HAP-1 (cell line): ENCODE measurements around the gene TMEM37.

Source experiments
- DNase-seq, 2 experiments: peaks; one replicate each; pipeline ENCODE4 v3.0.0-alpha.2; 2016 to 2020; ENCODE audit warnings: low spot score in 2 of 2
- H3K27me3 ChIP-seq: fragments of 250-450 bp; sonication (Bioruptor Pico); 2 replicates; pipeline ENCODE4 v1.5.1; 2020; ENCODE audit warnings: low read depth, mild to moderate bottlenecking, moderate library complexity
- H3K36me3 ChIP-seq: fragments of 250-450 bp; sonication (Bioruptor Pico); replicated peaks from 2 replicates; pipeline ENCODE4 v1.5.1; 2020; ENCODE audit warnings: mild to moderate bottlenecking
- H3K4me1 ChIP-seq: fragments of 250-450 bp; sonication (Bioruptor Pico); 2 replicates; pipeline ENCODE4 v1.5.1; 2020; ENCODE audit warnings: mild to moderate bottlenecking
- H3K4me3 ChIP-seq: fragments of 250-450 bp; sonication (Bioruptor Pico); 2 replicates; pipeline ENCODE4 v1.5.1; 2020; ENCODE audit warnings: mild to moderate bottlenecking, moderate library complexity
- H3K9me3 ChIP-seq: fragments of 250-450 bp; sonication (Bioruptor Pico); 2 replicates; pipeline ENCODE4 v1.5.1; 2020; ENCODE audit warnings: mild to moderate bottlenecking, moderate library complexity
- in situ Hi-C: fragments of 300-500 bp; cut with MboI; formaldehyde crosslinking; loops from 3 replicates; pipeline ENCODE4 v1.14.3; 2020; ENCODE audit warnings: low sequenced_read_pairs, inconsistent platforms, mixed read lengths

The TMEM37 gene

DNA sequence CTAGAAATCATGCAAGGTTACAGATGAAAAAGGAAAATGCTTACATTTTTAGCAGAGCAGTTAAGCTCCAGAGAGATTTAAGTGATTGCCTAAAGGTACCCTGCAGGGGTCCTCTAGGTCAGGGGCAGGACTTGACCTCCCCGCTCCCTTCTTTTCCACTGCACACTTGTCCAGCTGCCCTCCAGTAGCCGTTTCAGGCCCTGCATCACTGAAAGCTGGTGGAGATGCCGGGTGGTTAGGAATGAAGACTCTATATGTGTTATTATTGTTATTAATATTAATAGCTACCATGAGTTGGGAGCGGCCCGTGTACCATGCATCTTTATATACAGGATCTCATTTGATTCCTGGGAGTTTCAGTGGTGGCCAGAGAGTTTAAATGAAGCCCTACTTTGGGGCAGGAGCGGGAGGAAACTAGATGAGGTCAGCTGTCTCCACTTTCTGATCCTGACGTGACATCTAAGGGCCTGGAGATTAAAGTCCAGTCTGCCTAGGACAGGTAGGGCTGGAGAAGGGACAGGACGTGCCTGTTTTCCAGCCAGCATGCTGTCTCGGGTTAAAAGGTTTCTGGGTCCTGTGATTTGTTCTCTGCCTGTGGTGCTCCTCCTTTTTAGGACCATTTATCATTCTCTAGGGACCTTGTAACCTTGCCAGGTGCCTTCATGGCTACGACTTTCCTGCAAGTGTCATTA is 2.1 kb downstream of the TMEM37 start:
- Histone ChIP-seq H3K4me3 (no peak overlapping the region), H3K4me1 (peaks cover 12% of the 10 kb centered on the region), H3K9me3 (no peaks in the 10 kb centered on the region), H3K36me3 (no peaks in the 10 kb centered on the region), H3K27me3 (no peaks in the 10 kb centered on the region)
- no peak for DNase-seq
- in situ Hi-C loops, result no loop called here

DNA sequence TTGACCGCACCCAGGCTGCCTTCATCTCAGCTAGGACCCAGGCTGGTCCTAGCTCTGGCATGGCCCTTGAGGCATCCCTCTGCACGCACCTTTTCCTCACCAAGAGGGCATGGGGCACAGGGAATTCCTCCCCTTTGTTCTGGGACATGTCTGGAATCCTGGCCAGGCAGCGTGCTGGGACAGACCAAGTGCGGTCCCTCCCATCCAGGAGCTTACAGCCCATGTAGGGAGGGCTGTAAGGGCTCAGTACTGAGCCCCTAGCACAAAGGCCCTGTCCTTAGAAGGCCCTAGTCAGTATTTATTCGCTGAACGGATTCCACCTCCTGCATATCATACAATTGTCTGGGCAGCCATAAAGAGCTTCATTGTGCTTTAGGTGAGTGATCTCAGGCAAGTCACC is 3.0 kb downstream of the TMEM37 start:
- Histone ChIP-seq H3K9me3 (no peaks in the 10 kb centered on the region), H3K27me3 (no peaks in the 10 kb centered on the region), H3K36me3 (no peaks in the 10 kb centered on the region), H3K4me3 (no peak overlapping the region), H3K4me1 (peaks cover 7% of the 10 kb centered on the region)
- DNase-seq, result no peak
- in situ Hi-C loops, result no loop called here

DNA sequence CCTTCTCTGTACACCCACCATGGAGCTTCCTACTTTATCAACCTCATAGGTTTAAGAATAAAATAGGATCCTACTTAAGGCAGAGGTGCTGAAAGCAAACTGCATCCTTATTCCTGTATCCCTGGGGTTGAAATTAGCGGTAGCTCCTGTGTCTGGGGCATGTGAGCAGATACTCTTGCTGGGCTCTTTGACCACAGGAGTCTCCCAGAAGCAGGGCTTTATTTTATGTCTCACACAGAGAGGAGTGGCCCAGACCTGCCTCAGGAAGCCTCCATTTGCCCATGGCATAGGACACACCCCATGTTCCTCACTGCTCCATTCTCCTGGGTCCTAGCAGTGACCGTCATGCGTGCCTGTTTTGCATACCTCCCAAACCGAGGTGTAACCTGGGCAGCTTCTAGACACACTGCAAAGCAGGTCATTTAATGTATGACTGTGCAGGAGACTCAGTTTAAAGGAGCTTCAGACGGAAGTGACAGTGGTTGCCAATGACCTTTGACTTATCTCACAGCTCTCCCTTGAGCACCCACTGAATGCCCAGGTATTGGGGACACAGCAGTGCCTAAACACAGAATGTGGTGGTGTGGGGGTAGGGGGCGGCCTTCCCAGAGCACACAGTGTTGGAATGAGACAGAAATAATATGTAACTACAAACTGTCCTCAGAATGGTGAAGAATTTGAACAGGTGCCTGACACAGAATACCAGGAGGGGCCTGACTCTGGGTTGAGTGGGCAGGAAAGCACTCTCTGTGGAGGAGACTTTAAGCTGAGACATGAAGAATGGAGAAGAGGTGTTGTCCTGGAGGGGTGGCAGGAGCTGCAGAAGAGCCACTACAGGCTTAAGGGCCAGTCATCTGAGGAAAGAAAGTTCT is 3.7 kb downstream of the TMEM37 start:
- DNase-seq, result no peak
- Histone ChIP-seq H3K9me3 (no peaks in the 10 kb centered on the region), H3K27me3 (no peaks in the 10 kb centered on the region), H3K4me3 (no peak overlapping the region), H3K4me1 (peaks cover 7% of the 10 kb centered on the region), H3K36me3 (no peaks in the 10 kb centered on the region)
- in situ Hi-C loops, result no loop called here

DNA sequence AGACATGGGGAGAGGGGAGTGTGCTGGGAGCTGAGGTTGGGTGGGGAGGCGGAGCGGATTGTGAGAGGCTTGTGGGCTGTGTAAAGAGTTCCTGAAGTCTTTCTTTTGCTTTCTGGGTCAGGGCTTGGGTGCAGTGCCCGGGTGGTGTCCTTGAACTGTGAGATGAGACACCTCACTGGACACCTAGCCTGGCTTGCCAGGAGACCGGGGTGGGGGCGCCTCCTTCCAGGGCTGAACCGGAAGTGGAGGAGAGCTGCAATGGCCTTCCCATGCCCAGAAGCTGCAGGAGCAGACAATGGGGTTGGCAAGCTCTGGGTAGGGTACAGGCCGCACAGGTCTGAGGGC is 4.3 kb downstream of the TMEM37 start:
- no peaks in the 10 kb centered on the region for H3K27me3 ChIP-seq
- DNase-seq, result no peak
- peaks cover 5% of the 10 kb centered on the region for H3K4me1 ChIP-seq
- no peaks in the 10 kb centered on the region for H3K9me3 ChIP-seq
- no peak overlapping the region for H3K4me3 ChIP-seq
- H3K36me3 ChIP-seq, result no peaks in the 10 kb centered on the region
- in situ Hi-C loops, result no loop called here

DNA sequence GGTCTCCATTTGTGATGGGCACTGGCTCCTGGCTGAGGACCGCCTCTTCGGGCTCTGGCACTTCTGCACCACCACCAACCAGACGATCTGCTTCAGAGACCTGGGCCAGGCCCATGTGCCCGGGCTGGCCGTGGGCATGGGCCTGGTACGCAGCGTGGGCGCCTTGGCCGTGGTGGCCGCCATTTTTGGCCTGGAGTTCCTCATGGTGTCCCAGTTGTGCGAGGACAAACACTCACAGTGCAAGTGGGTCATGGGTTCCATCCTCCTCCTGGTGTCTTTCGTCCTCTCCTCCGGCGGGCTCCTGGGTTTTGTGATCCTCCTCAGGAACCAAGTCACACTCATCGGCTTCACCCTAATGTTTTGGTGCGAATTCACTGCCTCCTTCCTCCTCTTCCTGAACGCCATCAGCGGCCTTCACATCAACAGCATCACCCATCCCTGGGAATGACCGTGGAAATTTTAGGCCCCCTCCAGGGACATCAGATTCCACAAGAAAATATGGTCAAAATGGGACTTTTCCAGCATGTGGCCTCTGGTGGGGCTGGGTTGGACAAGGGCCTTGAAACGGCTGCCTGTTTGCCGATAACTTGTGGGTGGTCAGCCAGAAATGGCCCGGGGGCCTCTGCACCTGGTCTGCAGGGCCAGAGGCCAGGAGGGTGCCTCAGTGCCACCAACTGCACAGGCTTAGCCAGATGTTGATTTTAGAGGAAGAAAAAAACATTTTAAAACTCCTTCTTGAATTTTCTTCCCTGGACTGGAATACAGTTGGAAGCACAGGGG is 5.5 kb downstream of the TMEM37 start:
- H3K9me3 ChIP-seq, result no peaks in the 10 kb centered on the region
- in situ Hi-C loops, result no loop called here
- no peak for DNase-seq
- no peak overlapping the region for H3K4me3 ChIP-seq
- H3K36me3 ChIP-seq, result no peaks in the 10 kb centered on the region
- no peaks in the 10 kb centered on the region for H3K27me3 ChIP-seq
- H3K4me1 ChIP-seq, result no peaks in the 10 kb centered on the region; the same call in 1 of the 2 replicates

DNA sequence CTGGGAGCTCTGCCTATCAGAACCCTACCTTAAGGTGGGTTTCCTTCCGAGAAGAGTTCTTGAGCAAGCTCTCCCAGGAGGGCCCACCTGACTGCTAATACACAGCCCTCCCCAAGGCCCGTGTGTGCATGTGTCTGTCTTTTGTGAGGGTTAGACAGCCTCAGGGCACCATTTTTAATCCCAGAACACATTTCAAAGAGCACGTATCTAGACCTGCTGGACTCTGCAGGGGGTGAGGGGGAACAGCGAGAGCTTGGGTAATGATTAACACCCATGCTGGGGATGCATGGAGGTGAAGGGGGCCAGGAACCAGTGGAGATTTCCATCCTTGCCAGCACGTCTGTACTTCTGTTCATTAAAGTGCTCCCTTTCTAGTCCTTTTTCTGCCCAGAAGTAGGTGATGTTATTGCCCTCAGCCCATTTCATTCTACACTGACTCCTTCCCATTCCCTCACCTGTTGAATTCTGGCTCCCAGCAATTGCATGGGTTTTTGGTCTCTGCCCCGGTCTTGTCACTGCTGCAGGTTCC is 6.5 kb downstream of the TMEM37 start:
- in situ Hi-C loops, result no loop called here
- no peaks in the 10 kb centered on the region for H3K9me3 ChIP-seq
- no peak overlapping the region for H3K4me3 ChIP-seq
- no peak for DNase-seq
- H3K36me3 ChIP-seq, result no peaks in the 10 kb centered on the region
- H3K27me3 ChIP-seq, result no peaks in the 10 kb centered on the region
- H3K4me1 ChIP-seq, result no peaks in the 10 kb centered on the region; the same call in 1 of the 2 replicates

DNA sequence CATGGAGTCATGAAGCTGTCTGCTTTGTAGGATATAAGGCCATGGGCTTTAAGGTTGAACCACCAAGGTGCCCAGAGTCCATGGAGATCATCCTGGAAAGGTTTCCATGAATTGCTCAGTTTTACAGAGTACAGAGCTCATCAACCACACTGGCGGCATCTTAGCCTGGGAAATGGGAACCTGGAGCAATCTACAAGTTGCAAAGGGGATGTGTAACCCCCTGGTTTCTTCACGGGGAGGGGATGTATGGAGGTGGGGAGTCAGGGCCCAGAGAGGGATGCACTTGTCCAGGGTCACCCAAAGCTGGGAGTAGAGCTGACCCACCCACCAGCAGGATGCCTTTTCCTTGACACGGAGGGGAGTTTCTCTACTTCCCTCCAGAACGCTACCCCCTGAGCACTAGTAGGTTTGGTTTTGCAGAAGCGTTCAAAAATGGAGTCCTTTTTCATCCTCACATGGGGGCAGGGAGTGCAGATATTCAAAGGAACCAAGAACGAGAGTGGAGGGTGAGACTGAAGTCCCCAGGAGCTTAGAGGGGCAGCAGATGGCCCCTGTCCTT is 7.2 kb downstream of the TMEM37 start:
- Histone ChIP-seq H3K9me3 (no peaks in the 10 kb centered on the region), H3K4me3 (no peak overlapping the region), H3K4me1 (no peaks in the 10 kb centered on the region; the same call in 1 of the 2 replicates), H3K36me3 (no peaks in the 10 kb centered on the region), H3K27me3 (no peaks in the 10 kb centered on the region)
- in situ Hi-C loops, result no loop called here
- DNase-seq, result no peak

DNA sequence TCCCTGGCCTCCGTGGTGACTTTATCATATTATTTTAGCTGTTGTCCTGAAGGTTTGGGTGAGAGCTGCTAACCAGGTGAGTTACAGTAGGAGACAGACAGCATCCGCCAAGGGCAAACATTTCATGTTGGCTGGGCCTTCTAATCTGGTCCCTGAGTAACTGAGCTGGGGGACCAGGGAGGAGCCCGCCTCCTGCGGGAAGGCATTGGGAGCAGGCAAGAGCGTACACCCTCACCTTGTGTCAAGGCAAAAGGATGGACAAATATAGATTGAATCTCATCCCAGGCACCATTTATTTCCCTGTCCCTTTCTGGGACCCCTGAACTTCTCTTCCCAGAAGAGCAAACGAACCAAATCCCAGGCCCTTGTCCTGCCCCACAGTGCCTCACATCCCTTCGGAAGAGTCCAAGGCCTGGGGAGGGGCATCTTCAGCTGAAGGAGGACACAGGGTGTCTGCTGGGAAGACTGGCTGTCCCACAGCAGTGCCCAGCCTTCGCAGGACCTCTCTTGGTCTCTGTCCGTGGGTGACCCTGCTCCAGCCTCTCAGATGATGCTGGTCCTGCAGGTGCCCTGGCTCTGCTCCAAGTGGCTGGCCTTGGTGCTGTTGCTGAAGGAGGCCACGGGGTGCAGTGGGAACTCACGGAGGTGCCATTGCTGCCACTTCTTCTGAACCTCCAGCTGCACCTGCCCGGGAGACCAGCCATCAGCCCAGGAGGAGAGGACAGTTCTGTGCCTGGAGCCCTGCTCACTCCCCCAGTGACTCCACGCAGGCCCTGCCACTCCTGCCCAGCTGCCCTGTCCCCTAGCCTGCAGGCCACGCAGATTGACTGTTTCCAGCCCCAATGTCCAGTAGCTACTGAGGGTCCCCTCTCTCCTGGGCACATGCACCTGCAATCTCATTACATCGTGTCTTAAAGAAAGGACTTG is 8.2 kb downstream of the TMEM37 start:
- no peak overlapping the region for H3K4me3 ChIP-seq
- no peak for DNase-seq
- in situ Hi-C loops, result no loop called here
- H3K36me3 ChIP-seq, result no peaks in the 10 kb centered on the region
- H3K9me3 ChIP-seq, result no peaks in the 10 kb centered on the region
- H3K4me1 ChIP-seq, result no peaks in the 10 kb centered on the region; the same call in 1 of the 2 replicates
- no peaks in the 10 kb centered on the region for H3K27me3 ChIP-seq

DNA sequence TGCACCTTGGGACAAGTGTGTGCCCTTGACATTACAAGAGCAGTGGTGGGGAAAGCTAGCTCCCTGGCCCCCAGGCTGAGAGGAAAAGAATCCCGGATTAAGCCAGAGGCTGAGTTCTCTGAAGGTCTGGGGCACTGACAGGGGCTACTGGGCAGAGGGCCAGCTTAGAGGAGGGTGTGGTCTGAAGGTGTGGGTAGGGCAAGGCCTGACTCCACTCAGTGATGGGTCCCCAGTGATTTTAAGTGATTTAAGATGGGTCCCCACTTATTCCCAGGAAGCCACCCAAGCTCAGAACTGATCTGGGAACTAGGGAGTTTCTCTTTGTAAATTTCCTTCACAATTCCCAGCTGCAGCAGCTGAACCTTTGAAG is 8.8 kb downstream of the TMEM37 start:
- H3K27me3 ChIP-seq, result no peaks in the 10 kb centered on the region
- peak in 1 of 2 experiments; percentile 37 for DNase-seq
- H3K4me1 ChIP-seq, result no peaks in the 10 kb centered on the region; the same call in 1 of the 2 replicates
- H3K36me3 ChIP-seq, result no peaks in the 10 kb centered on the region
- no peaks in the 10 kb centered on the region for H3K9me3 ChIP-seq
- in situ Hi-C loops, result no loop called here
- H3K4me3 ChIP-seq, result no peak overlapping the region

DNA sequence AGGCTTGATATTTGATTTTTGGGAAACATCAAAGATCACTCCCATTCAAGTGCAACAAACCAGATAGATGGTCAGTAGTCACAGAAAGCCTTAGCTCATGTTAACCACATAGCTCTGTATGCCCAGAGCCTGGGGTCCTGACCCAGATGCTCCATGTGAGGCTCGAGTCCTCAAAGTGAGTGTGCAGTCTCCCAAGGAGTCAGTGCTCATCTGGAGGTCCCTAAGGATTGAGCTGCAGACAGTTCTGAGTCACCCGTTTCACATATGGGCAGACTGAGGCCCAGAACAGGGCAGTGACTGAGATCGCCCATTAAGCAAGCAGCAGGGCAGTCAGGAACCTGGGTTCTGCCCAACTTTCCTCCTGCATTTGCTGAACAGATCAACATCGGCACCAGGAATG is 9.2 kb downstream of the TMEM37 start:
- no peaks in the 10 kb centered on the region for H3K27me3 ChIP-seq
- H3K9me3 ChIP-seq, result no peaks in the 10 kb centered on the region
- H3K4me3 ChIP-seq, result no peak overlapping the region
- H3K36me3 ChIP-seq, result no peaks in the 10 kb centered on the region
- no peak for DNase-seq
- no peaks in the 10 kb centered on the region; the same call in 1 of the 2 replicates for H3K4me1 ChIP-seq
- in situ Hi-C loops, result no loop called here

DNA sequence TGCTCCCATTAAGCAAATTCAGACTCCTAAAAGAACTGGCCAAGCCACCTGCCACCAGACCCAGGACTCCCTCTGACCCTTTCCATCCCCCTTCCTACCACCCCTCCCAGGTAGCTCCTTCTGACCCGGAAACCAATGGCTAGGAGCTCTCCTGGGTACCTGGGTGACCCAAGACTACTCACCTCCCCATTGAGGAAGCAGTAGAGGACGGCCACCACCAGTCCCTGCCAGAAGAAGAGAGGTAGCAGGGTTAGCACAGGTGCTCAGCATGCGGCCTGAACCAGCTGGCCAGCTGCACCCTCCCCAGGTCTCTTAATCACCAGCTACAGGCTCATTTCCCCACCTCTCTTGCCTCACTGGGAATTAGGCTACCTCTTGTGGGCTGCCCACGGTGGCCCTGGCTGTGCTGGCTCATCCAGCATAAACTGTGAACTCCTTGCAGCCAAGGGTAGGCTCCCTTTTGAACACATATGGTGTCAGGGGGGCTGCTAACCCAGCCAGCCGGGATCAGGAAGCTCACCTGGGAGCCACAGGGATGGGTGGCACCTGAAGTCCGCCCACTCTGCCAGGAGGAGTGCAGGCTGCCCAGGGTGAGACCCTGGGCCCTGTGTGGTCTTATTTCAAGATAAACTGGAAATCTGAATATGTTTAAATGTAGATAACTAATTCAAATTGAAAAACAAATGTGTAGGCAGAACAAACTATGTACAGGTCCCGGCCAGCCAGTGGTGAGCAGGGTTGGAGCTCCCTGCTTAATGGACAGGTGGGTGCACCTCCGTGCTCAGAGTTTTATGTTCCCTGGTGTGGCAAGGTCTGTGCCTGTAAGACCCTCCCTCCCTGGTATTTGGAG is 9.9 kb downstream of the TMEM37 start:
- DNase-seq, result no peak
- Histone ChIP-seq H3K4me3 (no peak overlapping the region), H3K9me3 (no peaks in the 10 kb centered on the region), H3K36me3 (no peaks in the 10 kb centered on the region), H3K4me1 (no peaks in the 10 kb centered on the region; the same call in 1 of the 2 replicates), H3K27me3 (no peaks in the 10 kb centered on the region)
- in situ Hi-C loops, result no loop called here

DNA sequence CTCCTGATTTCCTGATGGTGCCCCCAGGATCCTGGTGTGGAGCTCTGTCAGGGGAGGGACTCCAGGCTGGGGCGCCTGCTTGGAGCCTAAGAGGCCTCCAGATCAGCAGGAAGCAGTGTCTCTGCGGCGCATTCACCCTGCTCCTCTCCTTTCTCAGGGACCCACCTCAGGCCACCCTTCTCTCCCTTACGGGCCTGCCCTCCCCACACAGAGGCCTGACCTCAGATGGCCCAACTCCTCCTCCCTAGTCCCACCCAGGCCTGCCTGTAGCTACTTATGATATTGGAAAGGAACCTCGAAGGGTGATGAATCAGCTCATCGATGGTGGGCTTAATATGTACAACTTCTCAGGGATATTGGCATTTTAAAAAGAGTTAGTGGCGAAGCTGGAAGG is 10.6 kb downstream of the TMEM37 start:
- in situ Hi-C loops, result no loop called here
- no peaks in the 10 kb centered on the region; the same call in 1 of the 2 replicates for H3K4me1 ChIP-seq
- H3K27me3 ChIP-seq, result no peaks in the 10 kb centered on the region
- H3K36me3 ChIP-seq, result no peaks in the 10 kb centered on the region
- no peaks in the 10 kb centered on the region for H3K9me3 ChIP-seq
- no peak overlapping the region for H3K4me3 ChIP-seq
- DNase-seq, result no peak
